HepG2 (cell line): Measurements from ENCODE around the gene DZANK1. TPM values are rescaled to one million over a fixed set of nuclear protein-coding genes. Genes with fewer than 3 reads are reported as not detected.

ENCODE experiments used
- AKAP8 ChIP-seq: sonication (generic); formaldehyde crosslinking; IDR thresholded peaks from 2 replicates; pipeline ENCODE4 v1.5.1; 2020; ENCODE audit warnings: mild to moderate bottlenecking, missing genetic modification reagents
- ASH2L ChIP-seq: fragments of 300-600, 200-600 bp; sonication (generic); IDR thresholded peaks from 2 replicates; pipeline ENCODE4 v1.7.0; 2017; ENCODE audit warnings: low read depth, mild to moderate bottlenecking, moderate library complexity, mixed read lengths, low read length; ENCODE audit not compliant: insufficient read length
- ATM ChIP-seq: fragments of 450-650 bp; IDR thresholded peaks from 2 replicates; pipeline ENCODE4 v1.7.1; 2017; ENCODE audit warnings: mild to moderate bottlenecking, borderline replicate concordance
- CEBPB ChIP-seq: IDR thresholded peaks from 2 replicates; pipeline ENCODE4 v1.6.1; 2011; ENCODE audit warnings: low read depth, low read length, improper control_type of control experiment, borderline replicate concordance
- CHD2 ChIP-seq: IDR thresholded peaks from 2 replicates; pipeline ENCODE4 v1.6.1; 2011; ENCODE audit warnings: low read depth, low read length, improper control_type of control experiment
- EP300 ChIP-seq, 3 experiments: sonication (generic) in 1 of 3; formaldehyde crosslinking in 1 of 3; IDR thresholded peaks; 2 replicates each; pipeline versions ENCODE4 v1.5.1 to v1.6.1; 2011 to 2020; ENCODE audit warnings: low read depth in 2 of 3, low read length in 2 of 3, borderline replicate concordance in 1 of 3, improper control_type of control experiment in 1 of 3, mild to moderate bottlenecking in 1 of 3, missing genetic modification reagents in 1 of 3, moderate library complexity in 1 of 3
- FOXA1 ChIP-seq, 2 experiments: fragments of 450-650 bp in 1 of 2; sonication (generic) in 1 of 2; formaldehyde crosslinking in 1 of 2; IDR thresholded peaks; 2 replicates each; pipeline versions ENCODE4 v1.4.0 to v1.6.1; 2016 to 2020; ENCODE audit warnings: missing genetic modification reagents in 1 of 2
- HOXA3 ChIP-seq: sonication (generic); formaldehyde crosslinking; IDR thresholded peaks from 2 replicates; pipeline ENCODE4 v1.5.0; 2020; ENCODE audit warnings: missing genetic modification reagents
- JUNB ChIP-seq: sonication (generic); formaldehyde crosslinking; IDR thresholded peaks from 2 replicates; pipeline ENCODE4 v1.8.0; 2022; ENCODE audit warnings: missing genetic modification reagents, mild to moderate bottlenecking, borderline replicate concordance
- KDM6A ChIP-seq: IDR thresholded peaks from 2 replicates; pipeline ENCODE4 v1.6.1; 2016; ENCODE audit warnings: low read depth
- PRPF4 ChIP-seq: fragments of 200-400 bp; formaldehyde crosslinking; IDR thresholded peaks from 2 replicates; pipeline ENCODE4 v1.6.1; 2016; ENCODE audit warnings: low read length, low read depth; ENCODE audit not compliant: poor library complexity, severe bottlenecking
- RBM39 ChIP-seq: fragments of 200-400 bp; formaldehyde crosslinking; IDR thresholded peaks from one replicate; pipeline ENCODE4 v1.6.1; 2018; ENCODE audit warnings: antibody characterized with exemption, mild to moderate bottlenecking, low read depth, low read length; ENCODE audit not compliant: poor library complexity, severe bottlenecking
- SP2 ChIP-seq: sonication (generic); formaldehyde crosslinking; IDR thresholded peaks from 2 replicates; pipeline ENCODE4 v1.5.1; 2020; ENCODE audit warnings: mild to moderate bottlenecking, missing genetic modification reagents
- ZNF282 ChIP-seq: fragments of 450-650 bp; IDR thresholded peaks from 2 replicates; pipeline ENCODE4 v1.6.1; 2018; ENCODE audit not compliant: partially characterized antibody
- ZSCAN20 ChIP-seq: sonication (generic); formaldehyde crosslinking; IDR thresholded peaks from 2 replicates; pipeline ENCODE4 v1.4.0; 2020; ENCODE audit warnings: missing genetic modification reagents, mild to moderate bottlenecking, borderline replicate concordance
- polyA plus RNA-seq, 8 experiments: library from polyadenylated mRNA; depleted of rRNA in 3 of 8; stranded (reverse) in 7 of 8; unstranded in 1 of 8; fragments of >200 nt; fragmentation: Illumina TruSeq in 4 of 8; extraction: Trizol in 4 of 8; gene quantifications; 2 replicates each; pipeline versions ENCODE4 v1.2.1 to v1.2.3, GENCODE V29; 2011 to 2016; ENCODE audit warnings: low read depth in 4 of 8, missing spikeins in 1 of 8, mixed read lengths in 1 of 8; ENCODE audit not compliant: insufficient read depth in 1 of 8
- total RNA-seq, 5 experiments: library from RNA; depleted of rRNA; stranded (reverse); fragments of >200 nt; fragmentation: Illumina TruSeq; extraction: Trizol; gene quantifications; 2 replicates each; pipeline ENCODE4 v1.2.3, GENCODE V29; 2016; ENCODE audit warnings: low read depth in 1 of 5
- TF ChIP-seq, protein P1 (sequence below): sonication (generic); formaldehyde crosslinking; IDR thresholded peaks from 2 replicates; pipeline ENCODE4 v1.5.0; 2020; ENCODE audit warnings: missing genetic modification reagents, mild to moderate bottlenecking, borderline replicate concordance
- TF ChIP-seq, protein P2 (sequence below): sonication (generic); formaldehyde crosslinking; IDR thresholded peaks from 2 replicates; pipeline ENCODE4; 2020; ENCODE audit warnings: missing genetic modification reagents, mild to moderate bottlenecking, borderline replicate concordance
- TF ChIP-seq, protein P3 (sequence below): sonication (generic); formaldehyde crosslinking; IDR thresholded peaks from 2 replicates; pipeline ENCODE4 v1.4.0; 2020; ENCODE audit warnings: low read depth, mild to moderate bottlenecking, missing genetic modification reagents
- TF ChIP-seq, protein P4 (sequence below): sonication (generic); formaldehyde crosslinking; IDR thresholded peaks from 2 replicates; pipeline ENCODE4 v1.4.0; 2020; ENCODE audit warnings: missing genetic modification reagents, borderline replicate concordance

DZANK1 gene
- total and polyA plus RNA-seq, 2 of the 13 experiments (the other 11 are each of a cell fraction or from before 2014, with no cell fraction given), result 1.6 to 3.2 TPM

DNA sequence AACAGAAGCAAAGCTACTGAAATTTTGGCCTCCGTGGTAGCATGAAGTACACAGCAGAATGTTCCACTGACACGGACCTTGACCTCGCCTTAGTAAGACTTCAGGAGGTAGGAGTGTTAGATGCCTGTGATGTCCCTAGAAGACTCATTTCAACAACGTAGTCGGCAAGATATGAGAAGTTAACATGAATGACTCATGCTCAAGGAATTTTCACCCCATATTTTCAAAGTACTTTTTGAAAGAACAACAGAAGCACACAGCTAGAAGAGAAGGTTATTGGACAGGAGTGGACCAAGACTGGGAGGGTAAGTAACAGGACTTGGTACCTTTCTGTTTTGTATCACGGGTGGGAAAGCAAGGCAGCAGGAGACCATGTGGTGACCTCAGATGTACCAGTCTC, 78.0 kb downstream of the DZANK1 start (continued):
- TF ChIP-seq, protein P1, sequence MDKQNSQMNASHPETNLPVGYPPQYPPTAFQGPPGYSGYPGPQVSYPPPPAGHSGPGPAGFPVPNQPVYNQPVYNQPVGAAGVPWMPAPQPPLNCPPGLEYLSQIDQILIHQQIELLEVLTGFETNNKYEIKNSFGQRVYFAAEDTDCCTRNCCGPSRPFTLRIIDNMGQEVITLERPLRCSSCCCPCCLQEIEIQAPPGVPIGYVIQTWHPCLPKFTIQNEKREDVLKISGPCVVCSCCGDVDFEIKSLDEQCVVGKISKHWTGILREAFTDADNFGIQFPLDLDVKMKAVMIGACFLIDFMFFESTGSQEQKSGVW (CRISPR knock-in tag), result no peak
- TF ChIP-seq KDM6A (CRISPR knock-in tag) (peak; percentile 41; the same call in 1 of the 2 replicates), ATM (no peak), ZSCAN20 (CRISPR knock-in tag) (no peak), JUNB (peak; percentile 94), CEBPB (no peak), FOXA1 (IDR thresholded peaks at IDR 0.05) (no peak), FOXA1 (CRISPR knock-in tag; IDR thresholded peaks at IDR 0.05) (peak; percentile 48), ZNF282 (no peak), RBM39 (no peak), CHD2 (no peak), SP2 (CRISPR knock-in tag) (no peak), AKAP8 (CRISPR knock-in tag) (no peak), PRPF4 (no peak), HOXA3 (CRISPR knock-in tag) (0 out of 2 replicates have a peak, but pooled peaks have one; percentile 13), ASH2L (peak; percentile 30), EP300 (IDR thresholded peaks at IDR 0.05; ENCODE audit: low read depth in 2 of 2, low read length in 2 of 2) (peak in 1 of 2 experiments; percentile 72; a peak in 1 of 4 replicates), EP300 (CRISPR knock-in tag; IDR thresholded peaks at IDR 0.05; ENCODE audit: borderline replicate concordance) (peak; percentile 48; the same call in 1 of the 2 replicates)
- TF ChIP-seq, protein P2, sequence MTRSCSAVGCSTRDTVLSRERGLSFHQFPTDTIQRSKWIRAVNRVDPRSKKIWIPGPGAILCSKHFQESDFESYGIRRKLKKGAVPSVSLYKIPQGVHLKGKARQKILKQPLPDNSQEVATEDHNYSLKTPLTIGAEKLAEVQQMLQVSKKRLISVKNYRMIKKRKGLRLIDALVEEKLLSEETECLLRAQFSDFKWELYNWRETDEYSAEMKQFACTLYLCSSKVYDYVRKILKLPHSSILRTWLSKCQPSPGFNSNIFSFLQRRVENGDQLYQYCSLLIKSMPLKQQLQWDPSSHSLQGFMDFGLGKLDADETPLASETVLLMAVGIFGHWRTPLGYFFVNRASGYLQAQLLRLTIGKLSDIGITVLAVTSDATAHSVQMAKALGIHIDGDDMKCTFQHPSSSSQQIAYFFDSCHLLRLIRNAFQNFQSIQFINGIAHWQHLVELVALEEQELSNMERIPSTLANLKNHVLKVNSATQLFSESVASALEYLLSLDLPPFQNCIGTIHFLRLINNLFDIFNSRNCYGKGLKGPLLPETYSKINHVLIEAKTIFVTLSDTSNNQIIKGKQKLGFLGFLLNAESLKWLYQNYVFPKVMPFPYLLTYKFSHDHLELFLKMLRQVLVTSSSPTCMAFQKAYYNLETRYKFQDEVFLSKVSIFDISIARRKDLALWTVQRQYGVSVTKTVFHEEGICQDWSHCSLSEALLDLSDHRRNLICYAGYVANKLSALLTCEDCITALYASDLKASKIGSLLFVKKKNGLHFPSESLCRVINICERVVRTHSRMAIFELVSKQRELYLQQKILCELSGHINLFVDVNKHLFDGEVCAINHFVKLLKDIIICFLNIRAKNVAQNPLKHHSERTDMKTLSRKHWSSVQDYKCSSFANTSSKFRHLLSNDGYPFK, result no peak
- TF ChIP-seq, protein P3, sequence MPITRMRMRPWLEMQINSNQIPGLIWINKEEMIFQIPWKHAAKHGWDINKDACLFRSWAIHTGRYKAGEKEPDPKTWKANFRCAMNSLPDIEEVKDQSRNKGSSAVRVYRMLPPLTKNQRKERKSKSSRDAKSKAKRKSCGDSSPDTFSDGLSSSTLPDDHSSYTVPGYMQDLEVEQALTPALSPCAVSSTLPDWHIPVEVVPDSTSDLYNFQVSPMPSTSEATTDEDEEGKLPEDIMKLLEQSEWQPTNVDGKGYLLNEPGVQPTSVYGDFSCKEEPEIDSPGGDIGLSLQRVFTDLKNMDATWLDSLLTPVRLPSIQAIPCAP, result no peak
- TF ChIP-seq, protein P4, sequence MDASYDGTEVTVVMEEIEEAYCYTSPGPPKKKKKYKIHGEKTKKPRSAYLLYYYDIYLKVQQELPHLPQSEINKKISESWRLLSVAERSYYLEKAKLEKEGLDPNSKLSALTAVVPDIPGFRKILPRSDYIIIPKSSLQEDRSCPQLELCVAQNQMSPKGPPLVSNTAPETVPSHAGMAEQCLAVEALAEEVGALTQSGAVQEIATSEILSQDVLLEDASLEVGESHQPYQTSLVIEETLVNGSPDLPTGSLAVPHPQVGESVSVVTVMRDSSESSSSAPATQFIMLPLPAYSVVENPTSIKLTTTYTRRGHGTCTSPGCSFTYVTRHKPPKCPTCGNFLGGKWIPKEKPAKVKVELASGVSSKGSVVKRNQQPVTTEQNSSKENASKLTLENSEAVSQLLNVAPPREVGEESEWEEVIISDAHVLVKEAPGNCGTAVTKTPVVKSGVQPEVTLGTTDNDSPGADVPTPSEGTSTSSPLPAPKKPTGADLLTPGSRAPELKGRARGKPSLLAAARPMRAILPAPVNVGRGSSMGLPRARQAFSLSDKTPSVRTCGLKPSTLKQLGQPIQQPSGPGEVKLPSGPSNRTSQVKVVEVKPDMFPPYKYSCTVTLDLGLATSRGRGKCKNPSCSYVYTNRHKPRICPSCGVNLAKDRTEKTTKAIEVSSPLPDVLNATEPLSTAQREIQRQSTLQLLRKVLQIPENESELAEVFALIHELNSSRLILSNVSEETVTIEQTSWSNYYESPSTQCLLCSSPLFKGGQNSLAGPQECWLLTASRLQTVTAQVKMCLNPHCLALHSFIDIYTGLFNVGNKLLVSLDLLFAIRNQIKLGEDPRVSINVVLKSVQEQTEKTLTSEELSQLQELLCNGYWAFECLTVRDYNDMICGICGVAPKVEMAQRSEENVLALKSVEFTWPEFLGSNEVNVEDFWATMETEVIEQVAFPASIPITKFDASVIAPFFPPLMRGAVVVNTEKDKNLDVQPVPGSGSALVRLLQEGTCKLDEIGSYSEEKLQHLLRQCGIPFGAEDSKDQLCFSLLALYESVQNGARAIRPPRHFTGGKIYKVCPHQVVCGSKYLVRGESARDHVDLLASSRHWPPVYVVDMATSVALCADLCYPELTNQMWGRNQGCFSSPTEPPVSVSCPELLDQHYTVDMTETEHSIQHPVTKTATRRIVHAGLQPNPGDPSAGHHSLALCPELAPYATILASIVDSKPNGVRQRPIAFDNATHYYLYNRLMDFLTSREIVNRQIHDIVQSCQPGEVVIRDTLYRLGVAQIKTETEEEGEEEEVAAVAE, result no peak
